HepG2 (cell line): ENCODE measurements around the gene NPBWR2. TPM values are rescaled to one million over a fixed set of nuclear protein-coding genes. Genes with fewer than 3 reads are reported as not detected.
A peak's percentile ranks its signal among the peaks of the same experiment; 100 is the strongest.

Source experiments
- ATRX ChIP-seq: sonication (generic); formaldehyde crosslinking; IDR thresholded peaks from 2 replicates; pipeline ENCODE4 v1.4.0; 2020; ENCODE audit warnings: missing genetic modification reagents, borderline replicate concordance
- DNMT1 ChIP-seq: sonication (generic); formaldehyde crosslinking; IDR thresholded peaks from 2 replicates; pipeline ENCODE4 v1.5.1; 2020; ENCODE audit warnings: mild to moderate bottlenecking, missing genetic modification reagents
- GPBP1L1 ChIP-seq: sonication (generic); formaldehyde crosslinking; IDR thresholded peaks from 2 replicates; pipeline ENCODE4 v1.5.0; 2020; ENCODE audit warnings: mild to moderate bottlenecking, missing genetic modification reagents
- HES4 ChIP-seq: sonication (generic); formaldehyde crosslinking; IDR thresholded peaks from 2 replicates; pipeline ENCODE4 v1.9.0; 2021; ENCODE audit warnings: mild to moderate bottlenecking, missing genetic modification reagents, borderline replicate concordance
- ISL2 ChIP-seq: sonication (generic); formaldehyde crosslinking; IDR thresholded peaks from 2 replicates; pipeline ENCODE4 v1.5.0; 2020; ENCODE audit warnings: missing genetic modification reagents
- MZF1 ChIP-seq: sonication (generic); formaldehyde crosslinking; IDR thresholded peaks from 2 replicates; pipeline ENCODE4 v1.8.1; 2023; ENCODE audit warnings: mild to moderate bottlenecking, missing genetic modification reagents, borderline replicate concordance
- NAIF1 ChIP-seq: sonication (generic); formaldehyde crosslinking; IDR thresholded peaks from 2 replicates; pipeline ENCODE4 v1.5.0; 2020; ENCODE audit warnings: mild to moderate bottlenecking, missing genetic modification reagents, borderline replicate concordance
- RERE ChIP-seq: IDR thresholded peaks from 2 replicates; pipeline ENCODE4 v1.6.1; 2016; ENCODE audit warnings: low read depth, missing genetic modification reagents, missing compliant biosample characterization
- RXRA ChIP-seq: sonication (generic); formaldehyde crosslinking; IDR thresholded peaks from 2 replicates; pipeline ENCODE4 v1.5.1; 2020; ENCODE audit warnings: missing genetic modification reagents
- SOX6 ChIP-seq, 2 experiments: fragments of 450-650 bp in 1 of 2; sonication (generic) in 1 of 2; formaldehyde crosslinking in 1 of 2; IDR thresholded peaks; 2 replicates each; pipeline versions ENCODE4 v1.4.0 to v1.6.1; 2017 to 2020; ENCODE audit warnings: antibody characterized with exemption in 1 of 2, mild to moderate bottlenecking in 1 of 2, missing genetic modification reagents in 1 of 2
- SRSF1 ChIP-seq: fragments of 200-400 bp; formaldehyde crosslinking; optimal IDR thresholded peaks from 2 replicates; pipeline ENCODE3; 2017; ENCODE audit warnings: mild to moderate bottlenecking, low read depth, low read length, moderate library complexity
- ZNF234 ChIP-seq: sonication (generic); formaldehyde crosslinking; conservative IDR thresholded peaks from 2 replicates; pipeline ENCODE4 v1.5.1; 2020; ENCODE audit warnings: mild to moderate bottlenecking, missing genetic modification reagents
- ZNF710 ChIP-seq: sonication (generic); formaldehyde crosslinking; IDR thresholded peaks from 2 replicates; pipeline ENCODE4 v1.5.0; 2020; ENCODE audit warnings: mild to moderate bottlenecking, missing genetic modification reagents, borderline replicate concordance
- polyA plus RNA-seq, 8 experiments: library from polyadenylated mRNA; depleted of rRNA in 3 of 8; stranded (reverse) in 7 of 8; unstranded in 1 of 8; fragments of >200 nt; fragmentation: Illumina TruSeq in 4 of 8; extraction: Trizol in 4 of 8; gene quantifications; 2 replicates each; pipeline versions ENCODE4 v1.2.1 to v1.2.3, GENCODE V29; 2011 to 2016; ENCODE audit warnings: low read depth in 4 of 8, missing spikeins in 1 of 8, mixed read lengths in 1 of 8; ENCODE audit not compliant: insufficient read depth in 1 of 8
- total RNA-seq, 5 experiments: library from RNA; depleted of rRNA; stranded (reverse); fragments of >200 nt; fragmentation: Illumina TruSeq; extraction: Trizol; gene quantifications; 2 replicates each; pipeline ENCODE4 v1.2.3, GENCODE V29; 2016; ENCODE audit warnings: low read depth in 1 of 5

The NPBWR2 gene
- total and polyA plus RNA-seq, 2 of the 13 experiments (the other 11 are each of a cell fraction or from before 2014, with no cell fraction given), result not detected

GRCh38 chr20:64065062-64065973, 42.0 kb downstream of the NPBWR2 start (continued):
- TF ChIP-seq ZNF710, result peak; percentile 83; the same call in 1 of the 2 replicates
- no peak for TF ChIP-seq GPBP1L1 (CRISPR knock-in tag)
- no peak for TF ChIP-seq ATRX (CRISPR knock-in tag)
- TF ChIP-seq RXRA (CRISPR knock-in tag), result peak; percentile 95
- TF ChIP-seq NAIF1 (CRISPR knock-in tag), result no peak
- TF ChIP-seq SOX6 (IDR thresholded peaks at IDR 0.05), result no peak
- no peak; the same call in 1 of the 2 replicates for TF ChIP-seq SOX6 (CRISPR knock-in tag; IDR thresholded peaks at IDR 0.05)
- TF ChIP-seq DNMT1 (CRISPR knock-in tag), result no peak
- TF ChIP-seq ZNF234 (CRISPR knock-in tag), result no peak; the same call in 1 of the 2 replicates
- TF ChIP-seq MZF1 (CRISPR knock-in tag), result peak; percentile 84; the same call in 1 of the 2 replicates
- peak; percentile 57; the same call in 1 of the 2 replicates for TF ChIP-seq HES4 (CRISPR knock-in tag)
- TF ChIP-seq SRSF1, result no peak
- no peak for TF ChIP-seq ISL2
- TF ChIP-seq RERE (CRISPR knock-in tag), result no peak
